ENCODE data around the gene ASXL1. TPM values are rescaled to one million over a fixed set of nuclear protein-coding genes. Genes with fewer than 3 reads are reported as not detected.

The ASXL1 gene
- total and polyA plus RNA-seq, 10 of the 15 experiments (the other 5 are each of a cell fraction or from before 2014, with no cell fraction given) = 11.0 to 87.6 (median 56.8) TPM

GRCh38 chr20:32439132-32439829, 81.2 kb downstream of the ASXL1 start (continued):
- TF ChIP-seq, protein P1, sequence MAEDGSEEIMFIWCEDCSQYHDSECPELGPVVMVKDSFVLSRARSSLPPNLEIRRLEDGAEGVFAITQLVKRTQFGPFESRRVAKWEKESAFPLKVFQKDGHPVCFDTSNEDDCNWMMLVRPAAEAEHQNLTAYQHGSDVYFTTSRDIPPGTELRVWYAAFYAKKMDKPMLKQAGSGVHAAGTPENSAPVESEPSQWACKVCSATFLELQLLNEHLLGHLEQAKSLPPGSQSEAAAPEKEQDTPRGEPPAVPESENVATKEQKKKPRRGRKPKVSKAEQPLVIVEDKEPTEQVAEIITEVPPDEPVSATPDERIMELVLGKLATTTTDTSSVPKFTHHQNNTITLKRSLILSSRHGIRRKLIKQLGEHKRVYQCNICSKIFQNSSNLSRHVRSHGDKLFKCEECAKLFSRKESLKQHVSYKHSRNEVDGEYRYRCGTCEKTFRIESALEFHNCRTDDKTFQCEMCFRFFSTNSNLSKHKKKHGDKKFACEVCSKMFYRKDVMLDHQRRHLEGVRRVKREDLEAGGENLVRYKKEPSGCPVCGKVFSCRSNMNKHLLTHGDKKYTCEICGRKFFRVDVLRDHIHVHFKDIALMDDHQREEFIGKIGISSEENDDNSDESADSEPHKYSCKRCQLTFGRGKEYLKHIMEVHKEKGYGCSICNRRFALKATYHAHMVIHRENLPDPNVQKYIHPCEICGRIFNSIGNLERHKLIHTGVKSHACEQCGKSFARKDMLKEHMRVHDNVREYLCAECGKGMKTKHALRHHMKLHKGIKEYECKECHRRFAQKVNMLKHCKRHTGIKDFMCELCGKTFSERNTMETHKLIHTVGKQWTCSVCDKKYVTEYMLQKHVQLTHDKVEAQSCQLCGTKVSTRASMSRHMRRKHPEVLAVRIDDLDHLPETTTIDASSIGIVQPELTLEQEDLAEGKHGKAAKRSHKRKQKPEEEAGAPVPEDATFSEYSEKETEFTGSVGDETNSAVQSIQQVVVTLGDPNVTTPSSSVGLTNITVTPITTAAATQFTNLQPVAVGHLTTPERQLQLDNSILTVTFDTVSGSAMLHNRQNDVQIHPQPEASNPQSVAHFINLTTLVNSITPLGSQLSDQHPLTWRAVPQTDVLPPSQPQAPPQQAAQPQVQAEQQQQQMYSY (CRISPR knock-in tag; IDR thresholded peaks at IDR 0.05) = no peak
- no peak for TF ChIP-seq JUND (IDR thresholded peaks at IDR 0.05; ENCODE audit: low read depth, low read length)
- TF ChIP-seq USF1 (IDR thresholded peaks at IDR 0.05; ENCODE audit: borderline replicate concordance, extremely low read length, insufficient read depth, low read depth, low read length) = no peak
- no peak for TF ChIP-seq NR2C1 (IDR thresholded peaks at IDR 0.05)
- no peak for TF ChIP-seq RBBP5 (conservative IDR thresholded peaks at IDR 0.05)
- 0 out of 2 replicates have a peak, but pooled peaks have one; percentile 28 for TF ChIP-seq PML (IDR thresholded peaks at IDR 0.05; ENCODE audit: low read length)
- TF ChIP-seq BRCA1 (IDR thresholded peaks at IDR 0.05; ENCODE audit: low read depth, low read length) = no peak
